GM10248 (cell line): Measurements from ENCODE around the gene MYRF.

Experiments
- CTCF ChIA-PET: fragments of 300-600 bp; sonication (Branson Sonifier 250); formaldehyde crosslinking; extraction: SDS; loops from one replicate; lab custom pipeline; 2021; ENCODE audit warnings: antibody characterized with exemption; lab: Yijun Ruan, JAX
- POLR2A ChIA-PET: fragments of 350-650 bp; sonication (Branson Sonifier 250); formaldehyde crosslinking; extraction: SDS; loops from one replicate; lab custom pipeline; 2020; ENCODE audit warnings: antibody characterized with exemption; lab: Yijun Ruan, JAX
- DNase-seq: peaks from one replicate; pipeline ENCODE4 v3.0.0; 2012; ENCODE audit errors: extremely low spot score
- CTCF ChIP-seq: IDR thresholded peaks from 2 replicates; pipeline ENCODE4 v1.5.1; 2012; ENCODE audit warnings: mild to moderate bottlenecking, low read depth; ENCODE audit errors: extremely low read depth, missing control alignments, control extremely low read depth

Gene MYRF

GRCh38 chr11:61828629-61829407, 76.4 kb downstream of the MYRF start:
- DNase-seq, result peak; percentile 76
- CTCF ChIA-PET, result interaction anchor here (0.8 to 6.9 kb wide), 13 partner anchors 10 to 295 kb away, joined by 3 to 52 read pairs (median 4); partner anchors contain the start of genes FADS1, INCENP and TMEM258
- TF ChIP-seq CTCF, result peak; percentile 62
- POLR2A ChIA-PET, result interaction anchor here (1.5 kb wide), 1 partner anchor 14 kb away, joined by 7 read pairs; no protein-coding TSS in a partner anchor

- POLR2A ChIA-PET, result interaction anchor here (1.5 kb wide), 1 partner anchor 15 kb away, joined by 7 read pairs; no protein-coding TSS in a partner anchor
- no peak for TF ChIP-seq CTCF
- CTCF ChIA-PET, result interaction anchor here (1.2 to 6.9 kb wide), 9 partner anchors 11 to 279 kb away, joined by 3 to 52 read pairs (median 5); partner anchors contain the start of genes FADS1 and TMEM258
- no peak for DNase-seq
Measured at GRCh38 chr11:61829806-61830205, 77.4 kb downstream of the MYRF start.

GRCh38 chr11:61830237-61831105, 78.0 kb downstream of the MYRF start:
- ChIA-PET POLR2A (interaction anchor here (1.5 kb wide), 1 partner anchor 15 kb away, joined by 7 read pairs; no protein-coding TSS in a partner anchor), CTCF (interaction anchor here (0.9 to 6.9 kb wide), 10 partner anchors 10 to 251 kb away, joined by 3 to 52 read pairs (median 8); partner anchors contain the start of gene FADS1)
- no peak for DNase-seq
- TF ChIP-seq CTCF, result no peak

- TF ChIP-seq CTCF, result no peak
- POLR2A ChIA-PET, result no interaction called here
- CTCF ChIA-PET, result interaction anchor here (2.2 to 6.9 kb wide), 3 partner anchors 14 to 36 kb away, joined by 10 to 52 read pairs (median 10); partner anchors contain the start of gene FADS1
Measured at GRCh38 chr11:61832207-61832606, 79.8 kb downstream of the MYRF start.

GRCh38 chr11:61832754-61833153, 80.3 kb downstream of the MYRF start:
- CTCF ChIA-PET, result interaction anchor here (2.2 to 6.9 kb wide), 3 partner anchors 14 to 37 kb away, joined by 10 to 52 read pairs (median 10); partner anchors contain the start of gene FADS1
- DNase-seq, result no peak
- POLR2A ChIA-PET, result no interaction called here
- no peak for TF ChIP-seq CTCF

More at GRCh38 chr11:61832207-61832606, 79.8 kb downstream of the MYRF start:
- DNase-seq, result no peak
